KMS-11 (cell line): ENCODE measurements around the gene VIT.

Source experiments
- H2AFZ ChIP-seq: fragments of 200-600 bp; sonication (generic); 2 replicates; pipeline ENCODE4 v1.6.1; 2016; ENCODE audit warnings: antibody characterized with exemption, mixed run types, low read depth
- H3K27ac ChIP-seq: fragments of 200-600 bp; sonication (generic); 2 replicates; pipeline ENCODE4 v1.6.1; 2016; ENCODE audit warnings: mild to moderate bottlenecking, mixed run types
- H3K27me3 ChIP-seq: fragments of 200-600 bp; sonication (generic); 2 replicates; pipeline ENCODE4 v1.6.1; 2017; ENCODE audit warnings: mild to moderate bottlenecking, low read depth, mixed run types, moderate library complexity; ENCODE audit not compliant: insufficient read depth
- H3K36me3 ChIP-seq: fragments of 200-600 bp; sonication (generic); 2 replicates; pipeline ENCODE4 v1.6.1; 2017; ENCODE audit warnings: mild to moderate bottlenecking, mixed run types; ENCODE audit not compliant: insufficient read depth
- H3K4me1 ChIP-seq: fragments of 200-600 bp; sonication (generic); 2 replicates; pipeline ENCODE4 v1.6.1; 2016; ENCODE audit warnings: mild to moderate bottlenecking, low read depth, mixed run types; ENCODE audit not compliant: poor library complexity, severe bottlenecking
- H3K4me2 ChIP-seq: fragments of 200-600 bp; sonication (generic); 2 replicates; pipeline ENCODE4 v1.7.0; 2016; ENCODE audit warnings: mild to moderate bottlenecking, mixed run types
- H3K4me3 ChIP-seq: fragments of 200-600 bp; sonication (generic); IDR thresholded peaks from 2 replicates; pipeline ENCODE4 v1.6.1; 2017; ENCODE audit warnings: low read depth, low read length, mixed read lengths; ENCODE audit not compliant: insufficient read depth
- H3K79me2 ChIP-seq: fragments of 200-600 bp; sonication (generic); 2 replicates; pipeline ENCODE4 v1.6.1; 2016; ENCODE audit warnings: low read depth, mixed run types; ENCODE audit not compliant: insufficient read depth
- H3K9ac ChIP-seq: fragments of 200-600 bp; sonication (generic); 2 replicates; pipeline ENCODE4 v1.6.1; 2016; ENCODE audit warnings: mild to moderate bottlenecking, mixed run types
- H4K20me1 ChIP-seq: fragments of 200-600 bp; sonication (generic); 2 replicates; pipeline ENCODE4 v1.6.1; 2016; ENCODE audit warnings: mild to moderate bottlenecking, mixed run types; ENCODE audit not compliant: insufficient read depth
- TF ChIP-seq, protein P1 (sequence below): fragments of 200-600 bp; sonication (generic); conservative IDR thresholded peaks from 2 replicates; pipeline ENCODE4 v1.6.1; 2017; ENCODE audit warnings: low read depth, mild to moderate bottlenecking, antibody characterized with exemption, low read length, moderate library complexity, mixed read lengths

Gene VIT

DNA sequence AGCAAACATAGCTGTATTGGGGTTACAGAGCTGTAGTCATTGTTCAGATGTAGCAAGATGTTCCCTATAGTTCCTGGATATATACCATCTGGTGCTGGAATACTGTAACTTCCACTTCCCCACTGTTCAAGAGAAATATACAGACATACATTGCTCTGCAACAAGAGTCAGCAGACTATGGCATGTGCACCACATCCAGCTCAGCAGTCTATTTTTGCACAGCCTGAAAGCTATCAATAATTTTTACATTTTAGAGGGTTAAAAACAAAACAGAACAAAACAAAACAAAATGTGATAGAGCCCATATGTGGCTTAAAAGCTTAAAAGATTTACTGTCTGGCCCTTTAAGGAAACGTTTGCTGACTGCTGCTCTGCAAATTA lies 31.8 kb upstream of the VIT start:
- no peak overlapping the region for H3K9ac ChIP-seq
- no peaks in the 10 kb centered on the region for H3K36me3 ChIP-seq
- no peaks in the 10 kb centered on the region for H4K20me1 ChIP-seq
- H3K4me3 ChIP-seq = no peak overlapping the region
- H3K4me2 ChIP-seq = no peak overlapping the region
- TF ChIP-seq, protein P1, sequence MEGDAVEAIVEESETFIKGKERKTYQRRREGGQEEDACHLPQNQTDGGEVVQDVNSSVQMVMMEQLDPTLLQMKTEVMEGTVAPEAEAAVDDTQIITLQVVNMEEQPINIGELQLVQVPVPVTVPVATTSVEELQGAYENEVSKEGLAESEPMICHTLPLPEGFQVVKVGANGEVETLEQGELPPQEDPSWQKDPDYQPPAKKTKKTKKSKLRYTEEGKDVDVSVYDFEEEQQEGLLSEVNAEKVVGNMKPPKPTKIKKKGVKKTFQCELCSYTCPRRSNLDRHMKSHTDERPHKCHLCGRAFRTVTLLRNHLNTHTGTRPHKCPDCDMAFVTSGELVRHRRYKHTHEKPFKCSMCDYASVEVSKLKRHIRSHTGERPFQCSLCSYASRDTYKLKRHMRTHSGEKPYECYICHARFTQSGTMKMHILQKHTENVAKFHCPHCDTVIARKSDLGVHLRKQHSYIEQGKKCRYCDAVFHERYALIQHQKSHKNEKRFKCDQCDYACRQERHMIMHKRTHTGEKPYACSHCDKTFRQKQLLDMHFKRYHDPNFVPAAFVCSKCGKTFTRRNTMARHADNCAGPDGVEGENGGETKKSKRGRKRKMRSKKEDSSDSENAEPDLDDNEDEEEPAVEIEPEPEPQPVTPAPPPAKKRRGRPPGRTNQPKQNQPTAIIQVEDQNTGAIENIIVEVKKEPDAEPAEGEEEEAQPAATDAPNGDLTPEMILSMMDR = no peak
- no peaks in the 10 kb centered on the region for H3K79me2 ChIP-seq
- no peaks in the 10 kb centered on the region for H3K27me3 ChIP-seq
- no peak overlapping the region for H2AFZ ChIP-seq
- no peaks in the 10 kb centered on the region for H3K4me1 ChIP-seq
- H3K27ac ChIP-seq = no peak overlapping the region

DNA sequence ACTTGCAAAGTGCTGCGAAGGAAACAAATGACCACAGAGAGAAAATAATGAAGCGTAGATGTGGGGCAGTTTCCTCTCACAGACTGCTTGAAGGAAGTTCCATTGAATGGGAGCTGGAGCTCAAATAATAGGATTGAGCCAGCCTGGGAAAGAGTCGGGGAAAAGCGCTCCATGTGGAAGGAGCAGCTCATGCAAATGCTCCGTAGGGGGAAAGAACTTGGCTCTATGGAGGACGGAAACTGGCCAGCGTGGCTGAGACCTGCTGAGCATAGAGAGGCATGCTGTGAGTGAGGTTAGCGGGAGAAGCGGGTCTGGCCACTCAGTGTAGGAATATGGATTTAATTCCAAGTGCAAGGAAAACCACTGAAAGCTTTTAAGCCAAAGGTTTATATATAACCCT lies 28.6 kb upstream of the VIT start:
- Histone ChIP-seq H3K79me2 (no peaks in the 10 kb centered on the region), H3K27ac (no peak overlapping the region), H3K9ac (no peak overlapping the region), H2AFZ (no peak overlapping the region), H4K20me1 (no peaks in the 10 kb centered on the region), H3K36me3 (no peaks in the 10 kb centered on the region), H3K4me2 (no peak overlapping the region), H3K27me3 (no peaks in the 10 kb centered on the region), H3K4me1 (no peaks in the 10 kb centered on the region), H3K4me3 (no peak overlapping the region)
- TF ChIP-seq, protein P1 = no peak

DNA sequence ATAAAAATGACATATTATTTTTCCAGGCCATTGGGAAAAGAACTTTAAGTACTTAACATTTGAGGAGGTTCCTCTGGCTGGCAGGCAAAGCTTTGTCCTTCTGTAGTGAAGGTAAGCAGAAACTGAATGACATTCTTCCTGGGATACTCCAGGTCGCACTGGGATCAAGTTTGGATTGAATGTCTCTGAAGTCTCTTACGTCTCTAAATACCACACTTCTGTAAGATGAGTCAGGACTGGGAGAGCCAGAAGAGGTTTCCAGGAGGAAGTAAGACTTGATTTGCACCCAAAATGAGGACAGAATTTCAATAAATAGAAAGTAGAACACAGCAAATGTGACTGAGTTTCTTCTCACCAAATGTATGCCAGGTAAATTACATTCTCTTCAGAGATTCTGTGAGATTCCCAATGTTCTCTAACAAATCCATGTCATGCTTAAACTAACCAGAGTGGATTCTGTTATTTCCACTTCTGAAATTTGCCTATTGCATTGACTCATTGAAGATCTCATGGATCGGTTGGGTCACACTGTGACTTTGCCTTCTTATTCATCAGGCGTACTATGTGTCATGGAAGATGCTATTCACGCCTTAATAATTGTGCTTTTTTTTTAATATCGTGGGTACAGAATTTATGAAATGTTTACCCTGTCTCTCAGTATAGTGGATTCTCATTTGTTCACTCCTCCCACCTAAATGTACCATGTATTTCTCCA lies 25.5 kb upstream of the VIT start:
- H4K20me1 ChIP-seq = no peaks in the 10 kb centered on the region
- no peak overlapping the region for H3K27ac ChIP-seq
- H3K4me3 ChIP-seq = no peak overlapping the region
- TF ChIP-seq, protein P1 = no peak
- H3K79me2 ChIP-seq = no peaks in the 10 kb centered on the region
- H3K4me2 ChIP-seq = no peak overlapping the region
- H3K36me3 ChIP-seq = no peaks in the 10 kb centered on the region
- H3K27me3 ChIP-seq = no peaks in the 10 kb centered on the region
- H3K4me1 ChIP-seq = no peaks in the 10 kb centered on the region
- H2AFZ ChIP-seq = no peak overlapping the region
- H3K9ac ChIP-seq = no peak overlapping the region

DNA sequence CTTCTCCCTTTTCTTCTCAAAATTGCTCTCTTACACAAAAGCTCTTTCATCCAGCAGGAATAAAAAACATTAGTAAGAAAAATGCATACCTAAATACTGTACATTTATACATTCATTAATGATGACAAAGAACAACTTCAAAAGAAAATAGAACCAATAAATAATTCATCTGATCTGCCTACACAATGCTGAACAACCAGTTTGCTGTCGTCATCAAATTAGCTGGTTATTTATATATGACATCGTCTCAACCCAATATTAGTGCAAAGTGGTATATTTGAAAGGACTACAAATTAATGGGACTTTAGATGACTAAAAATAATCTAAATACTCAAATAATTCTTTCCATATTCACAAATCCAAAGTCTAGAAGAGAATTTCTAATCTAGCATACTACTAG lies 24.8 kb upstream of the VIT start:
- TF ChIP-seq, protein P1 = no peak
- no peaks in the 10 kb centered on the region for H3K4me1 ChIP-seq
- no peak overlapping the region for H2AFZ ChIP-seq
- no peaks in the 10 kb centered on the region for H4K20me1 ChIP-seq
- no peaks in the 10 kb centered on the region for H3K79me2 ChIP-seq
- no peaks in the 10 kb centered on the region for H3K27me3 ChIP-seq
- H3K4me2 ChIP-seq = no peak overlapping the region
- no peaks in the 10 kb centered on the region for H3K36me3 ChIP-seq
- H3K27ac ChIP-seq = no peak overlapping the region
- H3K4me3 ChIP-seq = no peak overlapping the region
- no peak overlapping the region for H3K9ac ChIP-seq
